GM19372 (cell line): ENCODE data around the gene FIS1.

Experiments
- ATAC-seq: cut with Tn5 transposase; IDR thresholded peaks from one replicate; pipeline ENCODE4 v1.9.1; 2021; ENCODE audit warnings: mild to moderate bottlenecking, low read depth, moderate library complexity; ENCODE audit not compliant: unreplicated experiment

FIS1 gene

DNA sequence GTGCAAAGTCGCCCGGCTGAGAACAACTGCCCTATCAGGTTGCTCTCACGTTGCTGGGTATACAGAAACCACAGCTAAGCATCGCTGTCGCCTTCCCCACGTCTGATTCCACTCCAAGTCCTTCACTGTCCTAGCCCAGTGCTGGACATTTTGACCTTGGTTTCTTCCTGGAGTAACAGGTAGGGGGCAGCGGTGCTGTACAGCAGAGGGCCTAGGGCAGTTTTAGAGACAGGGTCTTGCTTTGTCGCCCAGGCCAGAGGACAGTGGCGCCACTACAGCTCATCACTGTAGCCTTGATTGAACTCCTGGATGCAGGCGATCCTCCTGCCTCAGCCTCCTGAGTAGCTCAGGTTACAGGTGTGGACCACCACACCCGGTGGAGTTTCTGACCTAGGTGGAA lies 9.8 kb downstream of the FIS1 start:
- ATAC-seq, result no peak

DNA sequence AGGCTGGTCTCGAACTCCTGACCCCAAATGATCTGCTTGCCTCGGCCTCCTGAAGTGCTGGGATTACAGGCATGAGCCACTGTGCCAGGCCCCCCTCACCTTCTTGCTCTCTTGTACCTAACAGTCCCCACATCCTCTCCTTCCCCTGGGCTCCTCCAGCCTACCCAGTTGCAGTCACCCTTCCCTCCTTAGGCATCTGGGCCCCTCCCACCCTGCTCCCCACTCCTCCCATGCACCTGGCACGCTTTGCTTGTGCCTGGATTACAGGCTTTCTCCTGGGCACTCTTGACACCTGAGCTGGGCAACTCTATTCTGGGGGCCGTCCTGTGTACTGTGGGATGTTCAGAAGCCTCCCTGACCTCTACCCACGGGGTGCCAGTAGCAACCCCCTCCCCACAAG lies 10.2 kb downstream of the FIS1 start:
- no peak for ATAC-seq

DNA sequence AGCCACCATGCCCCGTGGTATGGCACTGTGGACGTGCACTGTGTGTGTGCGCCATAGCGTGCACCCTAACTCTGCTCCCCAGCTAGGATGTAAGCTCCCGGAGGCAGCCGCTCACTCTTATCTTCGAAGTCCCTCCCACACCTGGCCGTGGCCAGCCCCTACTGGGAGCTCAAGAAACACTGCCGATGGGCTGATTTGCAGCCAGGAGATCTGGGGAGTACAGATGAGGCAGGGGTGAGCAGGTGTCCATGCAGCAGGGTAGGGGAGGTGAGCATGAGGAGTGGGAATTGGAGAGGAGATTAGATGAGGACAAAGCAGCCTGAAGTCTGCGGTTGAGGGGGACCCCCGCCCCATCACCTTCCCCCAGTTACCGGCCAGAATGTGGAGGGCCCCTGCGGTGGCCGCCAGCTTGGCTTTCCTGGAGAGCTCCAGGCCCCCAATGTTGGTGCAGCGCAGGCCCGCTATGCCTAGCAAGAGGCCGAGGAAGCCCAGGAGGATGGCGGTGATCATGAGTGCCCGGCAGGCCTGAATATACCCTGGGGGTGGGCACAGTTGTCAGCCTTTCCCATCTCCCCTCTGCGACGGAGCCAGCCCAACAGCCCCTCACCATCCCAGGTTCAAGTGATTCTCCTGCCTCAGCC lies 10.9 kb downstream of the FIS1 start:
- ATAC-seq, result no peak

DNA sequence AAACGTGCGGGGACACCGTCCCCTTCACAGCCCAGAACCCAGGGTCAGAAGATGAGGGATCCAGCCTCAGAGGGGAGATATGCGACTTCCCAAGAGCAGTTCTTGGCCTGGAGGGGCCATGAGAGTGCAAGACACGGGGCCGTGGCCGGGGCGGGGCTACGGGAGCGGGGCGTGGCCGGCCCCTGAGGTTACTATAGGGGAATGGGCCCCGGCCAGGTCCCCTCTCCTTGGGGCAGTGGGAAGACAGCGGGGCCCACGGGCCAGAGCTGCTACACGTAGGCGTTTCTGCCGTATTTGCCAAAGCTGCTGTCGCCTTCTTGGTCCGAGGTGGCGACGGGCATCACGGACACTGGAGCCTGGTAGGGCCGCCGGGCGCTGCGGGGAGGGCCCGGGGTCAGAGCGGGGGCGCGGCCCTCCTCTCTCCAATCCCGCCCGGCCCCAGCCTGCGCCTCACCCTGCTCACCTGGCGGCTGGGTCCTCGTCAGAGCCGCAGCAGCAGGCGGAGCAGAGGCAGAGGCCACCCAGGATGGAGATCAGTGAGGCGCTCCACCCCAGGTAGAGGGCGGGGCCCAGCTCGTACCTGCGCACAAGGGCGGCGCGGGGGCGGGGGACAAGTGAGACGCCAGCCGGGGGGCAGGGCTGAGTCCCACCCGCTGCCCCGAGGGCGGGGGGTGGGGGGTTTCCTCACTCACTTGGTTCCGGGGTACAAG lies 12.6 kb downstream of the FIS1 start:
- ATAC-seq, result no peak

DNA sequence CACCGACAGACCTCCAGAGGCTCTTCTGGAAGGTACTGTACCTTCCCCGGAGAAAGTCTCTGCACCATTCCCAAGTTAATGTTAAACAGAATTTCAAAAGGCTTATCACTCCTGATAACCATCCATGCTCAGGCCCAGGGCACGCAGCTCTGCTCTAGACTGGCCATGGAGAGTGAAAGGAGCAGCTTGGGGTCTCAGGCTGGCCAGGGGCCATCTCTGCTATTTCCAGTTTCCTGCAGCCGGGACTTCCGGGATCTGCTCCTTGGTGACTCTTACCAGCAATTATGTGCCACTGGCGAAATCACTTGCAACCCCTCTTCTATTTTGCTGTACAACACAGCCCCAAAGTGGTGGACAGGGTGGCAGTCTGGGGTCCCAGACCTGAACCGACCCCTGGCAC lies 13.2 kb downstream of the FIS1 start:
- ATAC-seq, result no peak

DNA sequence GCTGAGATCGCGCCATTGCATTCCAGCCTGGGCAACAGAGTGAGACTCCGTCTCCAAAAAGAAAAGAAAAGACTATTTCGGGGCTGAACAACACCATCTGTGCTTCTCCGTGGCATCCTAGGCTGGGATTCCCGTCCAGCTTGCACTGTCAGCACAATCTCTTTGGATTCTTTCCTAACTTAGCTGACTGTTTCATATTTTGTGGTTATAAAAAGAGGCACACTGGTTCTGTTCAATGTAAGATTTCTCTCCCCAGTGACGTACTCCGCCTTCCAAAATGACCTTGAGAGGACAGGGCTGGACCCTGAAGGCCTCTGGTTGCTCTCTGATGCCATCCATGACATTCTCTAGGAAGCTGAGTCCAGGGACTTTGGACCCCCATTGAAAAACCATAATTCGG lies 18.2 kb downstream of the FIS1 start:
- no peak for ATAC-seq

DNA sequence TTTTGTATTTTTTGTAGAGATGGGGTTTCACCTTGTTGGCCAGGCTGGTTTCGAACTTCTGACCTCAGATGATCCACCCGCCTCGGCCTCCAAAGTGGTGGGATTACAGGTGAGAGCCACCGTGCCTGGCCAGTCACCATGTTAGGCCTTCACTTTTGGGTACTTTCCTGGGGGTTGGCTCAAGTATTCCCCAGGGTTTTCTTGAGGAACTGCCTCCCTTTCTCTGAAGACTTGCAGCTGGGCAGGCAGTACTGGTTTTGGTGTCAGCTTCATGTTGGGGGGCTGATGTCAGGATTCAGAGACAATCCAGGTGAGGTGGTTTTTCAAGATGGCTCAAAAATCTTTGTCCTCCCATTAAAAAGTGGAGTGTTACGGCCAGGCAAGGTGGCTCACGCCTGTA lies 19.2 kb downstream of the FIS1 start:
- ATAC-seq, result no peak

DNA sequence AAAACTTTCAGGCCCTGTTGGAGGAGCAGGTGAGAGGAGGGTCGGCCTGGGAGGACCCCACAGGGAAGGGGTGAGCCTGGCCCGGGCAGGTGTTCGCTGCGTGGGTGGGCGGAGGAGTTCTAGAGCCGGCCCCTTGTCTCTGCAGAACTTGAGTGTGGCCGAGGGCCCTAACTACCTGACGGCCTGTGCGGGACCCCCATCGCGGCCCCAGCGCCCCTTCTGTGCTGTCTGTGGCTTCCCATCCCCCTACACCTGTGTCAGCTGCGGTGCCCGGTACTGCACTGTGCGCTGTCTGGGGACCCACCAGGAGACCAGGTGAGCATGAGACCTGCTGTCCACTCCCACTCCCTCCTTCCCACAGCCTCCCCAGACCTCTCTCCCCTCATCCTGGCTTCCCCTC lies 21.4 kb downstream of the FIS1 start:
- no peak for ATAC-seq

DNA sequence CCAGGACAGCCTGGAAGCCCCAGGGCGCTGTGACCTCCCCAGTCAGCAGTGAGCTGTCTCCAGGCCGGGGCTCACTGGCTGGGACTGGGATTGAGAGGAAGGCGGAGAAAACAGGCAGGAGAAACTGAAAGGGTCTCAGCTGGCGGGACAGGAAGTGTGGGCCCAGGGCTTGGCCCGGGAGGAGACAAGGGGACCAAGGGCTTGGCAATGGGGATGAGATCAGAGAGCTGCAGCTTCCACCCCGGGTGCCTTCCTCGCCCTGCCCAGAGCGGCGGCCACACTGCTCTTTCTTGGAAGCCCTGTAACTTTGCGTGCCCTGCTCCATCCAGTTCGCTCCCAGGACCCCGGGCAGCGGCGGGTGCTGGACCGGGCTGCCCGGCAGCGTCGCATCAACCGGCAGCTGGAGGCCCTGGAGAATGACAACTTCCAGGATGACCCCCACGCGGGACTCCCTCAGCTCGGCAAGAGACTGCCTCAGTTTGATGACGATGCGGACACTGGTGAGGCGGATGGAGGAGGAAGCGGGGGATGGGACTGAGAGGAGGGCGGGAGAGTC lies 22.5 kb downstream of the FIS1 start:
- no peak for ATAC-seq

DNA sequence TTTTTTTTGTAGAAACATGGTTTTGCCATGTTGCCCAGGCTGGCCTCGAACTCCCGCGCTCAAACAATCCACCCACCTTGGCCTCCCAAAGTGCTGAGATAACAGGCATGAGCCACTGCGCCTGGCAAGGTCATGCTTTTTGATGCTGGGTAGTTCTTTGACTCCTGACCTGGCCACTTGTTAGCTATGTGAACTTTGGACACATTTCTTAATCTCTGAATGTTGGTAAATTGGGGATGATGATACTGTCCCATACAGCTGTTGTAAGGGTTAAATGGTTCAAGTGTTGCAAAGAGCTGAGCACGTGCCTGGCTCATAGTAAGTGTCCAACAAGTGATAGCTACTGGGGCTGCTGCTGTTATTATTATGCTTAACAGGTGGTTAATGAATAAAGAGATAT lies 24.6 kb downstream of the FIS1 start:
- ATAC-seq, result no peak

DNA sequence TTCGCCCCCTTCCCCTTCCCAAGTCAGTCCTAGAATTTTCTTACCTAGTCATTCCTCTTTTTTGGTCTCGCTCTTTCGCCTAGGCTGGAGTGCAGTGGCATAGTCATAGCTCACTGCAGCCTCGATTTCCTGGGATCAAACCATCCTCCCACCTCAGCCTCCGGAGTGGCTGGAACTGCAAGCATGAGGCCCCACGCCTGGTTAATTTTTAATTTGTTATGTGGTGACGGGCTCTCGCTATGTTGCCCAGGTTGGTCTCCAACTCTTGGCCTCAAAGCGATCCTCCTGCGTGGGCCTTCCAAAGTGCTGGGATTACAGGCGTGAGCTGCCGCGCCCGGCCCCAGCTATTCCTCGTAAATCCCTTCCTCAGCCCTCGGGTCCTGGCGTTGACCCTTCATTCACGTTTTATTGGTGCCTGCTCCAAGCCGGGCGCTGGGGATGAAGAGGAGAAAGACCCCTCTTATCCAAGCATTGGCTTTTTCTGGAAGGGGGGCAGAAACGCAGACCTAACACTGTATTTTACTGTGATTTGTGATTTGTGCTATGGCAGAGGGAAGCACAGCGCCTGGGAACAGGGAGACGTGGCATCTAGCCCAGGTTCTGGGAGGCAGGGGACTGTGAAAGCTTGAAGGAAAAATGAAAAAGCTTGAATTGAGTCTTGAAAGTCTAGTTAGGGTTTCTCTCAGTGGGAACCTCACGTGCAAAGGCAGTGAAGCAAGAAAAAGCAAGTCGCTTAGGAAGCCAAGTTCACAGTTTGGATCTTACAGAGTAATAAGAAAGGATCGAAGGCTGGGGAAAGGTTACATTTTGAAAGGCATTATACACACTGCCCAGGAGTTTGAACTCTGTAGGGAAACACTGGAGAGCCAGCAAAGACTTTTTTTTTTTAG lies 26.4 kb downstream of the FIS1 start:
- peak; percentile 8 for ATAC-seq

DNA sequence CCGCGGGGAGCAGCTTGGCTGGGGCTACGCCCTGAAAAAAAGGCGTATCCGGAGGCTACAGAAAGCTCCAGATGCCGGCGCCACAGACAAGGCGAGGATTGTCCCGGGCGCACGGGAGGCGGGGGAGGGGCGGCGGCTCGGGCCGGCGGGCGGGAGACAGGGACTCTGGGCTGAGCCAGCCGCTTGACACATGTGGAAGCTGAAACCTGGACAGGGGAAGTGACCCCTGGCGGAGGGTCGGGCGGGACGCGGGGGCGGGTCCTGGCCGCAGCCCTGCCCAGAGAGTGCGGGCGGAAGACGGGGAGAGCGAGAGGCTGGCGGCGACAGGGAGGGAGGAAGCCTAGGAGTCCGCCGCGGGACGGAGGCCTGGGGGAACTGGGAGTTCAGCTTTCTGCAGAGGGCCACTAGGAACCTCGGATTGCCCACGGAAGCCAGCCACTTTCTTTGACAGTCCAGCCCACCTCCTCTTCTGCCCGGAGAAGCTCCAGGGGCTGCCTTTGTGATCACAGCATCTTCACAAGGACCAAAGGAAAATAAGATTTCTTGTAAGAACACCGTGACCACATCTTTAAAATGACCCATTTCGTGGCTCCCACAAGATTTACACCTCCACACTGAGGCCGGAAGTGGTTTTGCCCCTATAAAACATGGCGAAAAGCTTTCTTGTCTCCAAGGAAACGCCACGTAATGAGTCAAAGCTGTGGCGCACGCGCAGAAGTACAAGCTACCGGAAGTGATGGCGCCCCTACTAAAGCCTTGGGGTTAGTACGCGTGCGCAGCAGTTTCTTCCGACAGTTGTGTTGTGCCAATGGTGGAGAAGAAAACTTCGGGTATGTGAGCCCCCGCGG lies 27.3 kb downstream of the FIS1 start, which contains the start of the genes PLOD3 and ZNHIT1:
Gene PLOD3, minus strand, starts transcription at position 194 of the 848 bp plus-strand sequence. CDS start 307 bp downstream, outside the sequence.
Gene ZNHIT1, plus strand, starts transcription at position 778 of the 848 bp plus-strand sequence. Its CDS starts 31 bp downstream, at position 809.
- peak; percentile 69 for ATAC-seq

DNA sequence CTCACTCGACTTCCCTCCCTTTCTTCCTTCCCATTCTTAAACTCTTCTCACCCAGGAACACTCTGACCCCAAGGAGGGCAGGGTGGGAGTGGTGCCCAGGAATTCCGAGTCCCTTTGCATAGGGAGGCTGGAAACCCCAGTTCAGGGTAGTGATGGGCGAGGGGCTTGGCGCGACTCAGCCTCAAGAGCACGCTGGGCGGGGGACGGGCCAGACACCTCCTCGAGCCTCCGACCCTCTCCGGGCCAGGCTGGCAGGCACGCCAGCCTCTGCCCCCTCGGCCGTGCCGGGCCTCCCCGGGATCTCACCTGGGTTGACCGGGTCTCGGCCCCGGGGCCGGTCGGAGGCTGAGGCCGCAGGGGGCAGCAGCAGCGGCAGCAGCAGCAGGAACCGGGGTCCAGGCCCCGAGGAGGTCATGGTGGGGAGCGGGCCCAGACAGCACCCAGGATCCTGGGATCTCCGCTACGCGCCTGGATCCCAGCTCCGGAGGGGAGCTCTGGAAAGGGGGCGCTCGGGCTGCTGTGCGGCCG lies 28.0 kb downstream of the FIS1 start:
- ATAC-seq, result peak; percentile 11

DNA sequence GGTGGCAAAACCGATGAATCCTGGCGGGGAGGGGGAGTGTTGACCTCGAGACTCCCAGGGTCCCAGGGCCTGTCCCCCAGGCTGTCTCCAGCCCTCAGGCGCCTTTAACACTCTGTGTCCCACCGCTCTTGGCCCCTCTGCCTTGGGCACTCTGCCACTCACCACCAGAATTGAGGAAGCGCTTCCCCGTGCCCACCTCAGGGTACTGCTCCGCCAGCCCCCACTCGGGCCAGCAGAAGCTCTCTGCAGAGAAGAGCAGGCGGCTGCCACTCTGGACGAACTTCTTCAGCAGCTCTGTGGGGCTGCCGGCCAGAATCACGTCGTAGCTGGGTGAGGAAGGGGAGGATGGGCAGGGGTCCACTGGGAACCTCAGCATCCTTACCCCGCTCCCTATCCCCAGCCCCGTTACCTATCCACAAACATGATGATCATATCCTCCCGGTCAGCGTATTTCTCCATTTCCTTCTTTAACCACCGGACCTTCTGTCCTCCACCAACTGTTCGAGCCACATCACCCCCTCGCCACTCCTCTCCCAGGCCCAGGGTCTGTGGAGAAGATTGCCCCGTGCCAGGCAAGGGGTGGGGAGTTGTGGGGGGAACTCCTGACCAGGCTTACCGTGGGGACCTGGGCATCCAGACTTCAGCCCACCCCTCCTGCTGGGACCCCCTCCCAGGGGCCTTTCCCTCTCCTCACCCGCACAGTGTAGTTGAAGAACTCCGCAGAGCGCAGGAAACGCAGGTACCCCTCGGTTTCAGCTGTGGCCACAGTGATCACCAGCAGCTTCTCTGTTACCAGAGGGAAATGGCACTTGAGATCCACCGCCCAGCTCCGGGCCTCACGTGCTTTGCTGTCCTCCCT lies 28.7 kb downstream of the FIS1 start:
- ATAC-seq, result no peak

DNA sequence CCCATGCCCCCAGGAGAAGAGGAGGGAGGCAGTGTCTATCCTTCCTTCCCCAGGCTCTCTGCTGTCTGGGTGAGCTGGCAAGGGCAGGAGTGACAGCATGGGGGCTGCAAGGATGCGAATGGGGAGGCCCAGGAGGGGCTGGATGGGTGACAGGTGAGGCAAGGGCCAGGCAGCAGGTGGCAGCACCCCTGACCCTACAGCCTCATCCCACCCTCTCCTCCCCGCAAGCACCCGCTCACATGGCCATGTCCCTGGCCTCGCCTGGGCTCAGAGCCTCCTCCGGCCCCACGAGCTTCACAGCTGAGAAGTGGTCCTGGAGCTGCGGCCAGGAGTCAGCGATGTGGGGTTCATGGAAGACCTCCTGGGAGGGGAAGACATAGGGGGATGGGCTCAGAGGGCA lies 32.9 kb downstream of the FIS1 start:
- ATAC-seq, result no peak

DNA sequence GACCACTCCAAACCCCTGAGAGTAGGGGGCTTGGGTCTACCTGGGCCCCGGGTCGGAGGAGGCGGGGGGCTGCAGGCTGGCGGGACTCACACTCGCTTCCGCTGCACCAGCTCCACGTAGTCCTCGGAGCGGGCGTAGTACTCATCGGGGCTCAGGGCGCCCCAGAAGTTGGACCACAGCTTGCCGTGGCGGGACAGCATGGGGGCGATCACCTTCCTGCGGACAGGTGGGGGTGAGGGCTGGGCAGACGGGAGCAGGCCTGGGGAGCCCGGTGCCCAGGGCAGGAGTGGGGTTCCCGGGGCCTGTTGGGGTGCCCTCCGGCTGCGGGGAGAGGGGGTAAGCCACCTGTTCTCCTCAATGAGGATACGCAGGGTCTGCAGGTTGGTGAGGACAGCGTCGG lies 33.4 kb downstream of the FIS1 start:
- no peak for ATAC-seq

DNA sequence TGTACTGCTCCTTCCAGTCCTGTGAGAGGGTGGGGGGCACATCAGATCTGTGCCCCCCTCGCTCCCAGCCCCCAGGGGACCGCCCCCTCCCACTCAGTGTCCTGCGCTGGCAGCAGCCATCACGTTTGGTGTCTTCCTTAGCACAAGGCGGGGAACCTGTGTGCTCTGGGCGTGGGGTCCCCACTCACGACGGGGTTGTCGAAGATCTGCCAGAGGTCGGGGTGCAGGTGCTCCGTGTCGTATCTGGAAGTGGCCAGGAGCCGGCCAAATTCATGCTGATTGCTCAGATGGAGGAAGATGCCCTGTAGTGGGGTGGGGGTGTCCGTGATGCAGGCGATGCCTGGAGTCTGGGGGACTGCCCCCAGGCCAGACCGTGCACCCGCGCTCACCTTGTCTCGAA lies 34.7 kb downstream of the FIS1 start:
- no peak for ATAC-seq

DNA sequence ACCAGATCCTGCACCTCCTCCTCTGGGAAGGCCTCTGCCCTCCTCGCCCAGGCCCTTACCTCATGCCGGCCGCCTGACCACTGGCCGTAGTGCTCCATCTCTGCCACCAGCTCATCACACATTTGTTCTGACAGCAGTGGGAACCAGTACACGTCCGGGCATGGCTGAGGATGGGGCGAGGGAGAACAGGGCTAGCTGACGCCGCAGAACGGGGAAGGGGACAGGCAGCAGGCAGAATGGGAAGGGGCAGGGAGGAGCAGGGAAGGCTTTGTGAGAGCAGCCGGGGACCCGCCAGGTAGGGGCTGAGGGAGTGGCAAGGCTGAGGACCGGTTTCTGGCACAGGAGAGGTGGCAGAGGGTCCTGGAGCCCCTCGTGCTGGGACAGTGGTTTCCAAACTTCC lies 36.1 kb downstream of the FIS1 start:
- ATAC-seq, result no peak

DNA sequence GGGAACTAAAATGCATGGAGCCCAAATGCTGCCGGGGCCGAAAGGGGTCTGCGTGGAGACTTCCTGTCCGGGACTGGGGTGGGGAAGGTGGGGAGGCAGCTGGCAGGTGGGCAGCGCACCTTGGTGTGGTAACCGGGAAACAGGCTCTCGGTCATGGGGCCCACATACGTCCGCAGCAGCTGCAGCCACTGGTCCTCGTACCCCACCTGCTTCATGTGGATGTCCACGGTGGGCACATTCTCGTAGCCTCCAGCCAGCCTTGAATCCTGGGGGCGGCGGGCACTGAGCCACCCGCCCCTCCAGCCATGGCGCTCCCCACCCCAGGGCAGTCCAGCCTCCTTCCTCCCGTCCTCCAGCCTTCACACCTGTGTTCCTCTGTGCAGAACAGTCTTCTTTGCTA lies 37.4 kb downstream of the FIS1 start:
- ATAC-seq, result no peak
